PC-9 (cell line): Measurements from ENCODE around the gene TNFRSF14. TPM values are rescaled to one million over a fixed set of nuclear protein-coding genes. Genes with fewer than 3 reads are reported as not detected.

ENCODE experiments used
- BruUV-seq: library from RNA; stranded (reverse); fragments of 400-500 nt; replicated peaks from 2 replicates; lab custom pipeline; 2021; lab: Mats Ljungman, UMichigan
- CTCF ChIA-PET: fragments of 300-600 bp; sonication (Branson Sonifier 250); formaldehyde crosslinking; loops from one replicate; lab custom pipeline; 2022; ENCODE audit warnings: antibody characterized with exemption; lab: Charles Lee
- POLR2A ChIA-PET: fragments of 300-600 bp; sonication (Branson Sonifier 250); formaldehyde crosslinking; loops from one replicate; lab custom pipeline; 2022; ENCODE audit warnings: antibody characterized with exemption; ENCODE audit not compliant: unreplicated experiment; lab: Charles Lee
- DNase-seq, 2 experiments: peaks; one replicate each; pipeline versions ENCODE4 v3.0.0 to v3.0.0-alpha.2; 2015 to 2022; ENCODE audit warnings: mixed read lengths in 1 of 2
- H2AFZ ChIP-seq: fragments of 200-600 bp; sonication (generic); 2 replicates; pipeline ENCODE4 v1.8.1; 2017; ENCODE audit warnings: antibody characterized with exemption
- H3F3A ChIP-seq: fragments of 200-600 bp; sonication (generic); 2 replicates; pipeline ENCODE4 v1.8.1; 2017; ENCODE audit warnings: antibody characterized with exemption, mild to moderate bottlenecking, low read depth; ENCODE audit not compliant: insufficient read depth
- H3K27ac ChIP-seq: fragments of 200-600 bp; sonication (generic); 2 replicates; pipeline ENCODE4 v1.6.1; 2016; ENCODE audit warnings: mixed run types
- H3K27me3 ChIP-seq: fragments of 200-600 bp; sonication (generic); 2 replicates; pipeline ENCODE4 v1.6.1; 2016; ENCODE audit warnings: low read depth, mixed run types; ENCODE audit not compliant: insufficient read depth
- H3K36me3 ChIP-seq: fragments of 200-600 bp; sonication (generic); 2 replicates; pipeline ENCODE4 v1.6.1; 2016; ENCODE audit warnings: low read depth, mixed run types
- H3K4me1 ChIP-seq: fragments of 200-600 bp; sonication (generic); replicated peaks from 2 replicates; pipeline ENCODE4 v1.6.1; 2016; ENCODE audit warnings: mixed run types; ENCODE audit not compliant: insufficient read depth
- H3K4me2 ChIP-seq: fragments of 200-600 bp; sonication (generic); 2 replicates; pipeline ENCODE4 v1.6.1; 2017; ENCODE audit warnings: mixed run types
- H3K4me3 ChIP-seq: fragments of 200-600 bp; sonication (generic); 2 replicates; pipeline ENCODE4 v1.6.1; 2016; ENCODE audit warnings: mixed run types
- H3K79me2 ChIP-seq: fragments of 200-600 bp; sonication (generic); 2 replicates; pipeline ENCODE4 v1.6.1; 2017; ENCODE audit warnings: low read depth, mixed run types
- H3K9me2 ChIP-seq: fragments of 200-600 bp; sonication (generic); 2 replicates; pipeline ENCODE4 v1.8.1; 2017; ENCODE audit warnings: mild to moderate bottlenecking; ENCODE audit not compliant: insufficient read depth
- H3K9me3 ChIP-seq: fragments of 200-600 bp; sonication (generic); 2 replicates; pipeline ENCODE4 v1.8.1; 2016; ENCODE audit warnings: low read depth; ENCODE audit not compliant: insufficient read depth
- H4K20me1 ChIP-seq: fragments of 200-600 bp; sonication (generic); 2 replicates; pipeline ENCODE4 v1.8.1; 2017; ENCODE audit not compliant: insufficient read depth
- EZH2 ChIP-seq: fragments of 200-600 bp; sonication (generic); IDR thresholded peaks from 2 replicates; pipeline ENCODE4 v1.8.0; 2017; ENCODE audit warnings: antibody characterized with exemption, low read depth
- intact Hi-C: fragments of 100-400 bp; cut with micrococcal nuclease; formaldehyde crosslinking; loops from one replicate; pipeline ENCODE4 v1.10.0; 2022; ENCODE audit not compliant: unreplicated experiment
- total RNA-seq: library from RNA; stranded (reverse); gene quantifications from 2 replicates; pipeline ENCODE4 v1.2.3, GENCODE V29; 2021
- TF ChIP-seq, protein P1 (sequence below): fragments of 200-600 bp; sonication (generic); conservative IDR thresholded peaks from 2 replicates; pipeline ENCODE4 v1.6.1; 2017; ENCODE audit warnings: mixed run types, antibody characterized with exemption, mild to moderate bottlenecking, moderate library complexity

The TNFRSF14 gene
- total RNA-seq, 1 experiment from 2014 or later = 9.9 TPM

- BruUV-seq = no TSS peak
- no peaks in the 10 kb centered on the region for H3K4me1 ChIP-seq
- H3F3A ChIP-seq = peaks cover 9% of the 10 kb centered on the region; the same call in 1 of the 2 replicates
- intact Hi-C loops = no loop called here
- H3K27me3 ChIP-seq = peaks cover 73% of the 10 kb centered on the region
- CTCF ChIA-PET = no interaction called here
- H3K9me2 ChIP-seq = no peaks in the 10 kb centered on the region
- no peak overlapping the region for H3K4me2 ChIP-seq
- no peak overlapping the region for H3K4me3 ChIP-seq
- no peaks in the 10 kb centered on the region; the same call in 1 of the 2 replicates for H3K9me3 ChIP-seq
- H4K20me1 ChIP-seq = no peaks in the 10 kb centered on the region
- H3K36me3 ChIP-seq = no peaks in the 10 kb centered on the region
- POLR2A ChIA-PET = no interaction called here
- no peaks in the 10 kb centered on the region for H3K79me2 ChIP-seq
- H2AFZ ChIP-seq = no peak overlapping the region
- DNase-seq = no peak
- TF ChIP-seq, protein P1, sequence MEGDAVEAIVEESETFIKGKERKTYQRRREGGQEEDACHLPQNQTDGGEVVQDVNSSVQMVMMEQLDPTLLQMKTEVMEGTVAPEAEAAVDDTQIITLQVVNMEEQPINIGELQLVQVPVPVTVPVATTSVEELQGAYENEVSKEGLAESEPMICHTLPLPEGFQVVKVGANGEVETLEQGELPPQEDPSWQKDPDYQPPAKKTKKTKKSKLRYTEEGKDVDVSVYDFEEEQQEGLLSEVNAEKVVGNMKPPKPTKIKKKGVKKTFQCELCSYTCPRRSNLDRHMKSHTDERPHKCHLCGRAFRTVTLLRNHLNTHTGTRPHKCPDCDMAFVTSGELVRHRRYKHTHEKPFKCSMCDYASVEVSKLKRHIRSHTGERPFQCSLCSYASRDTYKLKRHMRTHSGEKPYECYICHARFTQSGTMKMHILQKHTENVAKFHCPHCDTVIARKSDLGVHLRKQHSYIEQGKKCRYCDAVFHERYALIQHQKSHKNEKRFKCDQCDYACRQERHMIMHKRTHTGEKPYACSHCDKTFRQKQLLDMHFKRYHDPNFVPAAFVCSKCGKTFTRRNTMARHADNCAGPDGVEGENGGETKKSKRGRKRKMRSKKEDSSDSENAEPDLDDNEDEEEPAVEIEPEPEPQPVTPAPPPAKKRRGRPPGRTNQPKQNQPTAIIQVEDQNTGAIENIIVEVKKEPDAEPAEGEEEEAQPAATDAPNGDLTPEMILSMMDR = no peak
- TF ChIP-seq EZH2 = no peak
- no peak overlapping the region for H3K27ac ChIP-seq
Measured at GRCh38 chr1:2611621-2612437, 55.7 kb downstream of the TNFRSF14 start.

DNA sequence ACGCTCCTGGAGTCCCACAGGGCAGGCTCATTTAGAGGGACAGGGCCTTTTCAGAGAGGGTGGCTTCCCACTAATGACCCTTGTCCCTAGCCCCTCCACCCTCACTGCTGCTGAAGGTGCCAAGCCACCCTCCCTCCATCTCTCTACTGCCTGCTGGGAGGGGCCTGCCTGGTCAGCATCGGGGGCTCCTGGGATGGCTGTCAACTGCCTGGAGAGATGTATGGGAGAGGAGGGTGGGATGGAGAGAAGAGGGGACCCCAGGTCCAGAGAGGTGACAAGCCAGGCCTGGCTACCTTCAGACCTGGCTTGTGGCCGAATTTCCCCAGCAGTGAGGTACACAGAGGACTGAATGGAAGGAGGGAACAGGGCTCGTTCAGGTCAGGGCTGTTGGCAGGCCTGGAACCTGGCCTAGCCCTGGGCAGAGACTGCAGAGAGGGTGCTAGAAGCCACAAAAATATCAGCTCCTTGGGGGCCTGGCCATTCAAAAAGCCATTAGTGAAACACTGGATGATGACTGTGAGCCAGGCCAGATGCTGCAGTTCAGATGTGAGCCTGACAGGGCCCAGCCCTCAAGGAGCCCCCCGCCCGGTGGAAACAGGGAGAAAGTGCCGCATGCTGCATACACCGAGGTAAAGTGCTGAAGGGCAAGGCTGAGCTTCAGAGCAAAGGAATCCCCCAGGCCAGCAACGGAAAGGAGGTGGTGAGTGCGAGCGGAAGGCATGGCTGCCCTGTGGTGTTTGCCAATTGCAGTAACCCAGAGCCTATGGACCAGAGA is 56.6 kb downstream of the TNFRSF14 start:
- H2AFZ ChIP-seq = no peak overlapping the region
- H4K20me1 ChIP-seq = no peaks in the 10 kb centered on the region
- H3K9me2 ChIP-seq = no peaks in the 10 kb centered on the region
- intact Hi-C loops = no loop called here
- ChIA-PET CTCF (no interaction called here), POLR2A (no interaction called here)
- no peak overlapping the region for H3K4me3 ChIP-seq
- no peaks in the 10 kb centered on the region for H3K79me2 ChIP-seq
- H3K27me3 ChIP-seq = peaks cover 74% of the 10 kb centered on the region
- H3F3A ChIP-seq = peaks cover 9% of the 10 kb centered on the region; the same call in 1 of the 2 replicates
- no TSS peak for BruUV-seq
- H3K36me3 ChIP-seq = no peaks in the 10 kb centered on the region
- TF ChIP-seq, protein P1 = no peak
- TF ChIP-seq EZH2 = no peak
- no peak for DNase-seq
- H3K9me3 ChIP-seq = no peaks in the 10 kb centered on the region; the same call in 1 of the 2 replicates
- H3K27ac ChIP-seq = no peak overlapping the region
- no peak overlapping the region for H3K4me2 ChIP-seq
- H3K4me1 ChIP-seq = no peaks in the 10 kb centered on the region

Other genes with a start within 250 kb of the TNFRSF14 start
- gene MORN1, start 164.8 kb upstream of the TNFRSF14 start, total RNA-seq = 47.8 and 51.0 TPM in 2 replicates
- 109 and 131 TPM in 2 replicates for gene RER1, start 164.5 kb upstream of the TNFRSF14 start, total RNA-seq
- 24.3 and 26.3 TPM in 2 replicates for gene PEX10, start 143.8 kb upstream of the TNFRSF14 start, total RNA-seq
- 0.98 and 1.5 TPM in 2 replicates for gene PLCH2, start 80.1 kb upstream of the TNFRSF14 start, total RNA-seq
- gene PANK4, start 29.8 kb upstream of the TNFRSF14 start, total RNA-seq = 20.5 and 33.4 TPM in 2 replicates
- gene HES5, start 26.1 kb upstream of the TNFRSF14 start, total RNA-seq = not detected in 2 replicates
- gene PRXL2B, start 30.4 kb downstream of the TNFRSF14 start, total RNA-seq = 26.1 and 35.3 TPM in 2 replicates
- 2.7 and 4.9 TPM in 2 replicates for gene MMEL1, start 76.6 kb downstream of the TNFRSF14 start, total RNA-seq
- gene TTC34, start 245.3 kb downstream of the TNFRSF14 start, total RNA-seq = 1.5 and 1.7 TPM in 2 replicates